GM12874 (cell line): Measurements from ENCODE around the gene MAG.

ENCODE experiments used
- TF ChIP-seq, protein P1 (sequence below): IDR thresholded peaks from 2 replicates; pipeline ENCODE4 v1.5.1; 2011; ENCODE audit warnings: low read depth, mild to moderate bottlenecking, control low read depth, low read length, moderate library complexity; ENCODE audit not compliant: insufficient read depth

Gene MAG

DNA sequence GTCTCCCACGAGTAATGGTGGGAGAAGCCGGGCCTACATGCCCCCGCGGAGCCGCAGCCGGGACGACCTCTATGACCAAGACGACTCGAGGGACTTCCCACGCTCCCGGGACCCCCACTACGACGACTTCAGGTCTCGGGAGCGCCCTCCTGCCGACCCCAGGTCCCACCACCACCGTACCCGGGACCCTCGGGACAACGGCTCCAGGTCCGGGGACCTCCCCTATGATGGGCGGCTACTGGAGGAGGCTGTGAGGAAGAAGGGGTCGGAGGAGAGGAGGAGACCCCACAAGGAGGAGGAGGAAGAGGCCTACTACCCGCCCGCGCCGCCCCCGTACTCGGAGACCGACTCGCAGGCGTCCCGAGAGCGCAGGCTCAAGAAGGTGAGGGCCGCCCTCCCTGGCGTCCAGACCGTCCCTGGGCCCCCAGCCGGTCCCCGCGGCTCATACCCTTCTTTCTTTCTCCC, 24.6 kb upstream of the MAG start:
- TF ChIP-seq, protein P1, sequence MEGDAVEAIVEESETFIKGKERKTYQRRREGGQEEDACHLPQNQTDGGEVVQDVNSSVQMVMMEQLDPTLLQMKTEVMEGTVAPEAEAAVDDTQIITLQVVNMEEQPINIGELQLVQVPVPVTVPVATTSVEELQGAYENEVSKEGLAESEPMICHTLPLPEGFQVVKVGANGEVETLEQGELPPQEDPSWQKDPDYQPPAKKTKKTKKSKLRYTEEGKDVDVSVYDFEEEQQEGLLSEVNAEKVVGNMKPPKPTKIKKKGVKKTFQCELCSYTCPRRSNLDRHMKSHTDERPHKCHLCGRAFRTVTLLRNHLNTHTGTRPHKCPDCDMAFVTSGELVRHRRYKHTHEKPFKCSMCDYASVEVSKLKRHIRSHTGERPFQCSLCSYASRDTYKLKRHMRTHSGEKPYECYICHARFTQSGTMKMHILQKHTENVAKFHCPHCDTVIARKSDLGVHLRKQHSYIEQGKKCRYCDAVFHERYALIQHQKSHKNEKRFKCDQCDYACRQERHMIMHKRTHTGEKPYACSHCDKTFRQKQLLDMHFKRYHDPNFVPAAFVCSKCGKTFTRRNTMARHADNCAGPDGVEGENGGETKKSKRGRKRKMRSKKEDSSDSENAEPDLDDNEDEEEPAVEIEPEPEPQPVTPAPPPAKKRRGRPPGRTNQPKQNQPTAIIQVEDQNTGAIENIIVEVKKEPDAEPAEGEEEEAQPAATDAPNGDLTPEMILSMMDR, result no peak

DNA sequence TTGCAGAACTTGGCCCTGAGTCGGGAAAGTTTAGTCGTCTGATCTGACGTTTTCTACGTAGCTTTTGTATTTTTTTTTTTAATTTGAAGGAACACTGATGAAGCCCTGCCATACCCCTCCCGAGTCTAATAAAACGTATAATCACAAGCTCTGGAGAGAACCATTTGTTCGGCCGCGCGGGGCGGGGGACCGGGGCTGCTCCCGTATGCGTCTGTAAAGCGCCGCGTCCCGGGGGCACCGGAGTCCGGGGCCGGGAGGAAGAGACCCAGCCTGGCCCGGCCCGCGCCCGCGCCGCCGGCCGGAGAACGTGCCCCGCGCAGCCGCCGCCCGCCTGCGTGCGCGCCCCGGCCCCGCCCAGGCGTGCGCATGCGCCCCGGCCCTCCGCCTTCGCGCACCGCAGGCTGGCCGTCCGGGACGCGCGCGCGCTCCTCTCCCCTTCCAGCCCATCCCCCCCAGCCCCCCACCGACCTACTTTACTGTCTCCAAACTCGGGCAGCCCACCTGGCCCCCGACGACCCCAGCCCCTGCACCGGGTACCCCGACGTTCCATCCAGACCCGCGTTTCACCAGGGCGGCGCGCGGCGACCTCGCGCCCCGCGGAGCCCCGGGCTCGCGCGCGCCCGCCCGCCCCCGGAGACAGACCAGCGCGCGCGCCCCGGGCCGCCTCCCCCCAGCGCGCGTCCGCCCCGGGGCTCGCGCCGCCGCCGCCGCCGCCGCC, 24.0 kb upstream of the MAG start:
- TF ChIP-seq, protein P1, result no peak

DNA sequence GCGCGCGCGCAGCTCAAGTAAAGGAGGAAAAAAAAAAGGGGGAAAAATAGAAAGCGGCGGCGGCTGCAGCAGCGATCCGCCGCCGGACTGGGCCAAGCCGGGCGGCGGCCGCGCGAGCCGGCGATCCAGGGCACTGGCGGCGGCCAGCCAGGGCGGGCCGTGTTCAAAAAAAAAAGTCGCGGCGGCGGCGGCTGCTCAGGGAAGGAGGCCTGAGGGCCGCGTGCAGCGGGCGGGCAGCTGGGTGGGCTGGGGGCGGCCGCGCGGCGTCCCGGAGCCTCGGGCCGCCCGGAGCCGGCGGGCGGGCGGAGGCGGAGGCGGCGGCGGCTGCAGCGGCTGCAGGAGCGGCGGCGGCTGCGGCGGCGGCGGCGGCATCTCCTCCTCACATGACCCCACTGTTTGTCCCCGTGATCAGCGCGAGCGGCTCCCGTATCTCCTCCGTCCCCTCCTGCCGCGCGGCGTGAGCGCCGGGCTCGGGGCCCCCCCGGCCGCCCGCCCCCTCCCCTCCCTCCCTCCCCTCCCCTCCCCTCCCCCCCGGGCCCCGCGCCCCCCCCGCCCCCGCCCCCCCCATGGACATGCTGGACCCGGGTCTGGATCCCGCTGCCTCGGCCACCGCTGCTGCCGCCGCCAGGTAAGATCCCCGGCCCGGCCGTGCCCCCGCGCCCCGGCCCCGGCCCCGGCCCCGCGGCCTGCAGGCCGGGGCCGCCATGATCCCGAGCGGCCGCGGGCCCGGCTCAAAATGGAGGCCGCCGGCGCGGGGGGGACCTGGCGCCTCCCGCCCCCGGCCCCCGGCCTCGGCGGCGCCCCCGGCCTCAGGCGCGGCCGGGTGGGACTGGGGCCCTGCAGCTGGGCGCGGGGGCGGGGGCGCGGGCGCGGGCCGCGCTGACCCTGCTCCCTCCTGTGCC, 23.2 kb upstream of the MAG start, which contains the start of gene USF2:
TSS of gene USF2 (plus strand) at position 427 of the 902 bp plus-strand sequence. CDS start at position 567, 140 bp downstream.
- TF ChIP-seq, protein P1, result no peak

DNA sequence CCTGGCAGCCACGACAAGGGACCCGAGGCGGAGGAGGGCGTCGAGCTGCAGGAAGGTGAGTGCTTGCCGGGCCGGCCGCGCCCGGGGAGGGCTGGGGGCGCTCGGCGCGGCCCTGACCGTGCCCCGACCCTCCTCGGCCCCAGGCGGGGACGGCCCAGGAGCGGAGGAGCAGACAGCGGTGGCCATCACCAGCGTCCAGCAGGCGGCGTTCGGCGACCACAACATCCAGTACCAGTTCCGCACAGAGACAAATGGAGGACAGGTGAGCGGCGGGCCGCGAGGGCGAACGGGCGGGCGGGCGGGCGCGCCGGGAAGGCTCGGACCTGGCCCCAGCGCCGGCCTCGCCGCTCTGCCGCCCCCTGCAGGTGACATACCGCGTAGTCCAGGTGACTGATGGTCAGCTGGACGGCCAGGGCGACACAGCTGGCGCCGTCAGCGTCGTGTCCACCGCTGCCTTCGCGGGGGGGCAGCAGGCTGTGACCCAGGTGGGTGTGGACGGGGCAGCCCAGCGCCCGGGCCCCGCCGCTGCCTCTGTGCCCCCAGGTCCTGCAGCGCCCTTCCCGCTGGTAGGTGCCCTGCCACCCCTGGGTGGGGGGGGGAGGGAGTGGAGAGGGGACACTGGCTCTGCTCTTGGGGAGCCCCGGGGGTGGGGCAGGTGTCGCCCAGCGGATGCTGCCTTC, 22.4 kb upstream of the MAG start:
- TF ChIP-seq, protein P1, result peak; percentile 70

DNA sequence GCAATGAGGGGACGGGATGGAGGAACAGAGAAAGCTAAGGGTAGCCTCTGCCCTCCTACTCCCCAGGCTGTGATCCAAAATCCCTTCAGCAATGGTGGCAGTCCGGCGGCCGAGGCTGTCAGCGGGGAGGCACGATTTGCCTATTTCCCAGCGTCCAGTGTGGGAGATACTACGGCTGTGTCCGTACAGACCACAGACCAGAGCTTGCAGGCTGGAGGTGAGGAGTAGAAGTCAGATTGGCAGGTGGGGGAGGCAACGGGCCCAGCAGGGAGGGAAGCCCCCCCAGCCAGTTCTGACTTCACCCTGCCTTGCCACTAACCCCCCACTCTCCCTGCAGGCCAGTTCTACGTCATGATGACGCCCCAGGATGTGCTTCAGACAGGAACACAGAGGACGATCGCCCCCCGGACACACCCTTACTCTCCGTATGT, 21.6 kb upstream of the MAG start:
- TF ChIP-seq, protein P1, result no peak

DNA sequence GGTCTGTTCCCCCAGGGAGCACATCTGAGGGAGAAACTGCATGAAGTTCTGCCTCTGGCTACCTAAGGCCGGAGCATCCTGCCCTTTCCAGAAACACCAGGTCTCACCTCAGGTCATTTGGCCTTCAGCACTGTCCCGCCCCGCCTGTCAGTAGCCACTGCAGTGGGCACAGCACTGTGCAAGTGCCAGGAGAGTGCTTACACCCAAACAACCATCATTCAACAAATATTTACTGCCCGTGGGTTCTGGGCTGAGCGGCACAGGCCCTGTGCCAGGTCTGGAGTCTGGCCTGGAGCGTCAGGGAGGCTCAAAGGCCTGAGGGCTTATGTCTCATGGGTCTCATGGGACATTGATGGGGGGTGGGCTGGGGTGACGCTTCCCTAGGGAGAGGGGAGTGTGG, 20.4 kb upstream of the MAG start:
- TF ChIP-seq, protein P1, result no peak
